ES-I3 (cell line): ENCODE measurements around the gene PPP6R2.

ENCODE experiments used
- H3K36me3 ChIP-seq: 2 replicates; pipeline ENCODE4 v1.6.1; 2013; ENCODE audit warnings: mild to moderate bottlenecking, low read length, control low read depth, moderate library complexity; ENCODE audit not compliant: insufficient read depth
- H3K4me1 ChIP-seq: 2 replicates; pipeline ENCODE4 v1.6.1; 2013; ENCODE audit warnings: mild to moderate bottlenecking, control low read depth, low read length; ENCODE audit not compliant: insufficient read depth
- H3K9ac ChIP-seq: 2 replicates; pipeline ENCODE4 v1.6.1; 2013; ENCODE audit warnings: low read depth, mild to moderate bottlenecking, low read length, moderate library complexity
- H3K9me3 ChIP-seq: 2 replicates; pipeline ENCODE4 v1.6.1; 2013; ENCODE audit warnings: mild to moderate bottlenecking, low read length, moderate library complexity; ENCODE audit not compliant: control insufficient read depth, insufficient read depth

Gene PPP6R2

DNA sequence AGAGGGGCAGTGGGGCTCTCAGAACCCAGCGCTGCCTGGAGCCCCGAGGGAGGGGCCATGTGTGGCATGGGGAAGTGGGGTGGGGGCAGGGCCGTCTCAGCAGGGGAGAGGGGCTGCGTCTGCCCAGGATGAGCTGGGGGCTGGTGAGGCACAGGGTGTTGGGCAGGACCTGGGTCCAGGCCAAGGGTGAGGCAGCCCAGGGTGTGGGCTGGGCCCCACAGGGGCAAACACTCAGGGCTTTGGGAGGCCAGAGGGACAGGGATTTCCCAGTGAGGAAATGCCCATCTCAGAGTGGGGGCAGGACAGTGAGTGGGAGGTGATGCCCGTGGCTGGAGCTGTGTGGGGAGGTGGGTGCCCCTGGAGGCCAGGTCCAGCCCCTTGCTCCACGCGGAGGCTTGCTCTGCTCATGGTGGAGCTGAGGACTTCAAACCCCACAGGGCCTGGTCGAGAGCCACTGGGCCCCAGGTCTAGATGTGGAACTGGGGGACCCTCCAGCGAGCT is 41.0 kb upstream of the PPP6R2 start:
- H3K4me1 ChIP-seq: peaks cover 17% of the 10 kb centered on the region; the same call in 1 of the 2 replicates
- no peaks in the 10 kb centered on the region; the same call in 1 of the 2 replicates for H3K36me3 ChIP-seq
- H3K9ac ChIP-seq: no peak overlapping the region
- H3K9me3 ChIP-seq: no peaks in the 10 kb centered on the region

GRCh38 chr22:50302564-50302963 is 40.6 kb upstream of the PPP6R2 start:
- Histone ChIP-seq H3K4me1 (peaks cover 17% of the 10 kb centered on the region; the same call in 1 of the 2 replicates), H3K9me3 (no peaks in the 10 kb centered on the region), H3K9ac (no peak overlapping the region), H3K36me3 (no peaks in the 10 kb centered on the region; the same call in 1 of the 2 replicates)

DNA sequence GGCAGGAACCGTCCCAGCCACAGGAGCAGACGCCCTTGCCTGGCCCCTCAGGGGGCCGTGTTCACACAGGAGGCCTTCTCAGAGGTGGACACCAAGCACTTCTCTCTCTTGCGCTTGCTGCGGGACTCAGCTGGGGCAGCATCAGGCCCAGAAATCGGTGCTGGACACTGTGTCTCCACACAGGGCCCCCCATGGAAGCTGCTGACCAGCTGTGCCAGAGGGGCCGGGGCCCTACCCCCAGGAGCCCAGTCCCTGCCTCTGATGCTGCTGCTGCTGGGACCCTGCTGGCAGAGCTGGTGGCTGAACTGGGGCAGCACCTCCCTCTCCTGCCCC is 39.6 kb upstream of the PPP6R2 start:
- Histone ChIP-seq H3K9me3 (no peaks in the 10 kb centered on the region), H3K4me1 (peaks cover 23% of the 10 kb centered on the region; the same call in 1 of the 2 replicates), H3K36me3 (no peaks in the 10 kb centered on the region; the same call in 1 of the 2 replicates), H3K9ac (no peak overlapping the region)

DNA sequence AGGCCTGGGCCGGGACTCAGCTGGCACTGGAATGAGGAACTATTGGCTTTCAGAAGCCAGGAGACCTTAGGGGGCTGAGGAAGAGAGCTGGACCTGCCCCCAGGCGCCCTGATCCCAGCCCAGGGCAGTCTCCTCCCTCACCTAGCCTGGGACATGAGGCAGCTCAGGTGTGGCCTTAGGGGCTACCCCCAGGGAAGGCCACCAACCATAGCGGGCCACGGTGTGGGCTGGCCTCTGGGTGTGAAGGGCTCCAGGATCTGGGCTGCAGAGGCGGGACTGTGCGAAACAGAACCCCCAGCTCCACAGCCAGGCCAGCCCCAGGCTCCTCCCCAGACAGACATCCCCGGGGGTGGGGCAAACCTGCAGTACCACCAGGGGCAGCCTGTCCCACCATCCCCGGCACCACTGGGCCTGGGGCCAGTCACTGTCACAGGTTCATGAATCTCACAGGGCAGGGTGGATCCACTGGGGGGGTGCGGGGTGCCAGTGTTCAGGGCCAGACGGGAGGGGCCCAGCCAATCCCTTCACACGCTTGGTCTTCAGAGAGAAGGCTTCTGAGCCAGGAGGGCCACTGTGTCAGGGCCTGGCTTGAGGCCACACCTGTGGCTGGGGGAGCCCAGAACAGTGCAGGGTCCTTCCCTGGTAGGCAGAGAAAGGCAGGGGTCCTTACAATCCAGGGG is 39.1 kb upstream of the PPP6R2 start:
- no peaks in the 10 kb centered on the region; the same call in 1 of the 2 replicates for H3K36me3 ChIP-seq
- no peak overlapping the region for H3K9ac ChIP-seq
- peaks cover 26% of the 10 kb centered on the region; the same call in 1 of the 2 replicates for H3K4me1 ChIP-seq

DNA sequence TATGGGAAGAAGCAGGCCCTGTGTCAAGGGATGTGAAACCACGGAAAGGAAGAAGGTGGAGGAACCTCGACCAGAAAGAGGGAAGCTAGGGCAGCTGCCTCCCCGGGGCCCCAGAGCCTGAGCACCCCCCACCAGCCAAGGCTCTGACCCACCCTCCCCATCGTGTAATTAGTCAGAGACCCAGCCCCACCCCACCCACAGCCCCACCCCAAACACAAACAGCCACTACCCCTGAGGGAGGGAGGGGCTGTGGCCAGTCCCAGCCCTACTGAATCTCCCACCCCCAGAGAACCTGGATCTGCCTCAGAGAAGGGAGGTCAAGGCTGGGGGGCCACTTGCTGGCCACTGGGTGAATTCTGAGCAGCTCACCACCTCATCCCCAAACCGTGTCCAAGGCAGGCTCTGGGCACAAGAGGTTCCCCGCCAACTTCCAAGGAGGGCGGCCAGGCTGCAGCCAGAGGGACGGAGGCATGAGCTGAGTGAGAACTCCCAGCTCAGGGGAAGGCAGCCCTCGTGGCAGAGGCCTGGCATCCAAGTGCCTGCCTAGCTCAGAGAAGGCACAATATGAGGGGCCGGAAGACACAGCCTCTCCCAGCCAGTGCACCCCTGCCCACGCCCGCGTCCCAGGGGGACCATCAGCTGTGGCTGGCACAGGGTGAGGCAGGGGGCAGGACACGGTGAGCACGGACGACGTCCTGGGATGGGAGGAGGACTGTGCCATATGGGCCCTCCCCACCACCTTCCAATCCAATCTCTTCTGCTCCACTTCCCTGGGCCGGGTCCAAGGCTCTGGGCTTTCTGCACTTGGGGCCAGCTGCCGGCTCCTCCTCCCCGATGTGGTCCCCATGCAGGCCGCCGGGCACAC is 38.4 kb upstream of the PPP6R2 start:
- no peaks in the 10 kb centered on the region; the same call in 1 of the 2 replicates for H3K36me3 ChIP-seq
- H3K4me1 ChIP-seq: peaks cover 28% of the 10 kb centered on the region; the same call in 1 of the 2 replicates
- no peaks in the 10 kb centered on the region for H3K9me3 ChIP-seq
- no peak overlapping the region for H3K9ac ChIP-seq

More for the DNA sequence above, 39.1 kb upstream of the PPP6R2 start:
- no peaks in the 10 kb centered on the region for H3K9me3 ChIP-seq

- peaks cover 28% of the 10 kb centered on the region; the same call in 1 of the 2 replicates for H3K4me1 ChIP-seq
- no peaks in the 10 kb centered on the region for H3K9me3 ChIP-seq
- H3K9ac ChIP-seq: peak overlapping the region; percentile 81; the same call in 1 of the 2 replicates
- H3K36me3 ChIP-seq: no peaks in the 10 kb centered on the region; the same call in 1 of the 2 replicates
These were observed 37.7 kb upstream of the PPP6R2 start for GRCh38 chr22:50305393-50305922.

GRCh38 chr22:50305923-50306566 is 37.1 kb upstream of the PPP6R2 start:
- Histone ChIP-seq H3K4me1 (peaks cover 23% of the 10 kb centered on the region; the same call in 1 of the 2 replicates), H3K9ac (peak overlapping the region; percentile 81)

DNA sequence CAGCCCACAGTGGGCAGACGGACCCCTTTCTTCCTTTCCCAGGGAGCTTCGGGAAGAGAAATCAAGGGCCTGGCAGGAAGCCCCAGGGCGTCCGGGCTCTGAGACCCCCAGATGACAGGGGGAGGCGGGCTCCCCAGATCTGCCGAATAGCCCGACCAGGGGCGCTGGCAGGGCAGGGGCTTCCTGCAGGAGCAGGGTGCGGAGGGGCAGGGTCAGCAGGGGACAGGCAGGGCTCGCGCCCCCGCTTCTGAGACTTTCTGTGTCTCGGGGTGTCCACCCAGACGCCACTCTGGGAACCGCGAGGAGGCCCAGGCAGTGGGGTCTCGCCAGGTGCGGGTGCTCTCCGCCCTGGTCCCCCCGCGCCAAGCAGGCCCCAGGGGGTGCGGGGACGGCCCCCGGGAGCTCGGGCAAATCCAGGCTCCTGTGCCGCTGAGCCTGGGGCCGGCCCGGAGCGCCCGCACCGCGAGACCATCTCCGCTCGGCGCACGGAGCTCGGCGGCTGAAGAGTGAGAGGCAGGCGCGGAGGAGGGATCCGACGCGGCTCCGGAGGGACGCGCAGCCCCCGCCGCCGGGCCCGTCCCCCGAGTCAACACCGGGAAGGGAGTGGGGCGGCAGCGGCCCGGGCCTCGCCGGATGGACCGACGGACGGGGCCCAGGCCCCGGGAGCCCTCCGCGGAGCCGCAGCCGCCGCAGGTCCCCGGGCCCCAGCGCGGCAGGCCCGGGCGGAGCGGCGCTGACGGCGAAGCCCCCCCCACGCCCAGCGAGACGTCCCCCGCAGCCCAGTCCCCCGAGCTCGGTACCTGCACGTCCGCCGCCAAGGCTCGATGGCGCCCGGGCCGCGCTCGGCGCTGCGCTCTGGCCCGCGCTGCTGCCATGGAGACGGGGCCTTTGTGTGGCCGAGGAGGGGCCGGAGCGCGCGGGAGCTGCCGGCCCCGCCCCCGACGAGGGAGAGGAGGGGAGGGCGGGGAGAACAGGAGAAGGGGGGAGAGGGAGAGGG is 36.1 kb upstream of the PPP6R2 start, which contains the start of gene PLXNB2:
Gene PLXNB2, minus strand, starts transcription at position 894 of the 997 bp plus-strand sequence. CDS start 17,062 bp downstream, outside the sequence.
- H3K9me3 ChIP-seq: no peaks in the 10 kb centered on the region

More at GRCh38 chr22:50305923-50306566, 37.1 kb upstream of the PPP6R2 start:
- no peaks in the 10 kb centered on the region; the same call in 1 of the 2 replicates for H3K36me3 ChIP-seq
- no peaks in the 10 kb centered on the region for H3K9me3 ChIP-seq

GRCh38 chr22:50307890-50308596 is 35.1 kb upstream of the PPP6R2 start:
- Histone ChIP-seq H3K4me1 (peaks cover 23% of the 10 kb centered on the region; the same call in 1 of the 2 replicates), H3K9ac (no peak overlapping the region)

More for the DNA sequence above, 36.1 kb upstream of the PPP6R2 start, which contains the start of gene PLXNB2:
- Histone ChIP-seq H3K9ac (peak within 1 kb of the TSS; percentile 81), H3K4me1 (peaks cover 23% of the 10 kb centered on the region; the same call in 1 of the 2 replicates), H3K36me3 (no peaks in the 10 kb centered on the region; the same call in 1 of the 2 replicates)

DNA sequence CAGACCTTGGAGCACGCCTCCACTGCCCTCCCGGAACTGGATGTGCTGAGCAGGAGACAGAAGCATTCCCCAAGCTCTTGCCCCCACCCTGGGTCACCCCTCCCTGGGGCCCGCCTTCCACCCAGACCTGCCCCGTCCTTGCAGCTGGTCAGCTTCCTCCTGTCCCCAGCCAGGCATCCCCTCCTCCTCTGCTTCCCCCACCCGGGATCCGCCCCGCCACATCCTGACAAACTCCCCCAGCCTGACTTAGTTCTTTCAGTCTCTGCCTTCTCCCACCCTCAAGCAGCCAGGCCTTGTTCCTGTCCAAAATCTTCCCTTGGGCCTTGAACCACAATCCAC is 34.6 kb upstream of the PPP6R2 start:
- Histone ChIP-seq H3K9me3 (no peaks in the 10 kb centered on the region), H3K4me1 (peaks cover 23% of the 10 kb centered on the region; the same call in 1 of the 2 replicates), H3K9ac (no peak overlapping the region), H3K36me3 (no peaks in the 10 kb centered on the region; the same call in 1 of the 2 replicates)

More at GRCh38 chr22:50307890-50308596, 35.1 kb upstream of the PPP6R2 start:
- no peaks in the 10 kb centered on the region; the same call in 1 of the 2 replicates for H3K36me3 ChIP-seq
- H3K9me3 ChIP-seq: no peaks in the 10 kb centered on the region

DNA sequence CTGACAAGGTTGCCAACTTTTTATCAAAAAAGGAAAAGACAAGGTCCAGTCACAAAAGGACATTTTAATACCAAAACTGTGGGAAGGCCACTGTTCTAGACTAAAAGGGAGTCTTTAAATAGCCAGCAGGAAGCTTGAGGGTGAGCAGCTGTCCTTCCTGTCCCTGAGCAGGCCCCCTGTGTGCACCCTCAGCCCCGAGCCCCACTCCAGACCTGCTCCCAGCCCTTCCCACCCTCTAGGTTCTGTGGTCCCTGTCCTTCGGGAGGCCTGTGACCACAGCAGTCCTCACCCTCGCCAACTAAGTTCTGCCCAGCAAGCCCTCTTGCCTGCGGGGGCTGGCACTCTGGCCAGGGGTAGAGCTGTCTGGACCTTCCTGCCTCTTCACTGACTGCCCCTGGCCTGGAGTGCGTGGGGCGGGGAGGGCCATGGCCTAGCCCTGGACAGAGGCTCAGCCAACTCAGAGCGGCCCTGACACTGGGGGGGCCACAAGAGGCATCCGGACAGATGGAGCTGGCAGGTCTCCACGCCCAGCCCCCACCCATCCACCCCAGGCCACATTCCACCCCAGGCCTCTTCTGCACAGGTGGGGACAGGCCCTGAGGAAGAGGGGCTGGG is 34.0 kb upstream of the PPP6R2 start:
- no peaks in the 10 kb centered on the region for H3K9me3 ChIP-seq
- H3K9ac ChIP-seq: no peak overlapping the region
- peaks cover 25% of the 10 kb centered on the region; the same call in 1 of the 2 replicates for H3K4me1 ChIP-seq
- H3K36me3 ChIP-seq: no peaks in the 10 kb centered on the region; the same call in 1 of the 2 replicates

- Histone ChIP-seq H3K36me3 (no peaks in the 10 kb centered on the region; the same call in 1 of the 2 replicates), H3K4me1 (peaks cover 24% of the 10 kb centered on the region; the same call in 1 of the 2 replicates), H3K9me3 (no peaks in the 10 kb centered on the region), H3K9ac (no peak overlapping the region)
These were observed 33.5 kb upstream of the PPP6R2 start for GRCh38 chr22:50309601-50309991.
